Colonic mucosa (tissue), 4 donors: Measurements from ENCODE around the gene RBM4. TPM values are rescaled to one million over a fixed set of nuclear protein-coding genes. Genes with fewer than 3 reads are reported as not detected.

ENCODE experiments used
- DNase-seq: peaks from one replicate; pipeline ENCODE4 v3.0.0-alpha.2; 2020
- H3K27ac ChIP-seq: fragments of 200-600 bp; one replicate; pipeline ENCODE4 v1.8.0; 2021
- H3K27me3 ChIP-seq: fragments of 200-600 bp; one replicate; pipeline ENCODE4 v1.8.0; 2021
- H3K36me3 ChIP-seq: fragments of 200-600 bp; one replicate; pipeline ENCODE4 v1.8.0; 2021
- H3K4me1 ChIP-seq: fragments of 200-600 bp; one replicate; pipeline ENCODE4 v1.8.0; 2021; ENCODE audit warnings: mild to moderate bottlenecking
- H3K4me3 ChIP-seq: fragments of 200-600 bp; one replicate; pipeline ENCODE4 v1.8.0; 2021
- H3K9ac ChIP-seq, 2 donors: one replicate each; pipeline ENCODE4 v1.7.0; 2013; ENCODE audit warnings: control low read depth in 2 of 2, low read depth in 2 of 2, low read length in 2 of 2
- H3K9me3 ChIP-seq: fragments of 200-600 bp; one replicate; pipeline ENCODE4 v1.8.0; 2021
- CTCF ChIP-seq: fragments of 200-600 bp; IDR thresholded peaks from one replicate; pipeline ENCODE4 v1.8.0; 2022; ENCODE audit warnings: antibody characterized with exemption, mild to moderate bottlenecking
- intact Hi-C: fragments of 100-400 bp; cut with DNase I; formaldehyde crosslinking; loops from one replicate; pipeline ENCODE4 v1.14.1; 2022
- total RNA-seq, 2 donors: library from RNA; stranded (reverse); fragmentation: NEBNext Ultra II Directional in 1 of 2; extraction: Animal tissue kit (Norgen Biotek cat#: 25700) in 1 of 2; gene quantifications; one replicate each; pipeline ENCODE4 v1.2.1, GENCODE V29; 2021
- donor health status: healthy.
- donor health status: DM: no; HTN: no; CAD: no.
- donor health status: DM: no; HTN: no; CAD: no.

Gene RBM4
- total RNA-seq, 2 donors from 2014 or later, result 95.4 to 99.0 TPM

GRCh38 chr11:66653123-66653522, 14.6 kb downstream of the RBM4 start:
- intact Hi-C loops, result no loop called here

GRCh38 chr11:66659763-66660162, 21.3 kb downstream of the RBM4 start:
- H3K4me1 ChIP-seq, result no peaks in the 10 kb centered on the region
- H3K4me3 ChIP-seq, result no peak overlapping the region
- H3K9me3 ChIP-seq, result no peaks in the 10 kb centered on the region
- H3K9ac ChIP-seq, result no peak overlapping the region
- no peaks in the 10 kb centered on the region for H3K36me3 ChIP-seq
- DNase-seq, result no peak
- intact Hi-C loops, result no loop called here
- H3K27ac ChIP-seq, result no peak overlapping the region
- H3K27me3 ChIP-seq, result no peaks in the 10 kb centered on the region
- no peak for TF ChIP-seq CTCF

More at GRCh38 chr11:66653123-66653522, 14.6 kb downstream of the RBM4 start:
- Histone ChIP-seq H3K4me1 (no peaks in the 10 kb centered on the region), H3K36me3 (no peaks in the 10 kb centered on the region), H3K9ac (no peak overlapping the region), H3K9me3 (no peaks in the 10 kb centered on the region), H3K4me3 (no peak overlapping the region), H3K27ac (no peak overlapping the region), H3K27me3 (no peaks in the 10 kb centered on the region)
- no peak for TF ChIP-seq CTCF
- DNase-seq, result no peak

- DNase-seq, result no peak
- no peaks in the 10 kb centered on the region for H3K4me1 ChIP-seq
- intact Hi-C loops, result no loop called here
Observed at GRCh38 chr11:66663741-66664296, 25.3 kb downstream of the RBM4 start.

GRCh38 chr11:66665369-66665768, 26.9 kb downstream of the RBM4 start:
- Histone ChIP-seq H3K9me3 (no peaks in the 10 kb centered on the region), H3K27me3 (no peaks in the 10 kb centered on the region), H3K27ac (no peak overlapping the region), H3K36me3 (peaks cover 10% of the 10 kb centered on the region), H3K4me3 (no peak overlapping the region), H3K4me1 (no peaks in the 10 kb centered on the region), H3K9ac (no peak overlapping the region)
- intact Hi-C loops, result no loop called here
- no peak for TF ChIP-seq CTCF
- DNase-seq, result no peak

More at GRCh38 chr11:66663741-66664296, 25.3 kb downstream of the RBM4 start:
- Histone ChIP-seq H3K9me3 (no peaks in the 10 kb centered on the region), H3K9ac (no peak overlapping the region), H3K27ac (no peak overlapping the region), H3K4me3 (no peak overlapping the region), H3K36me3 (peaks cover 10% of the 10 kb centered on the region), H3K27me3 (no peaks in the 10 kb centered on the region)
- TF ChIP-seq CTCF, result no peak

- no peaks in the 10 kb centered on the region for H3K4me1 ChIP-seq
- no peak for TF ChIP-seq CTCF
- intact Hi-C loops, result no loop called here
Observed at GRCh38 chr11:66670816-66671215, 32.3 kb downstream of the RBM4 start.

More at GRCh38 chr11:66670816-66671215, 32.3 kb downstream of the RBM4 start:
- Histone ChIP-seq H3K9me3 (no peaks in the 10 kb centered on the region), H3K4me3 (no peak overlapping the region), H3K27ac (no peak overlapping the region), H3K9ac (no peak overlapping the region), H3K27me3 (no peaks in the 10 kb centered on the region), H3K36me3 (peaks cover 10% of the 10 kb centered on the region)
- DNase-seq, result no peak
